Measurements from ENCODE around the gene TMEM138.

Gene TMEM138

DNA sequence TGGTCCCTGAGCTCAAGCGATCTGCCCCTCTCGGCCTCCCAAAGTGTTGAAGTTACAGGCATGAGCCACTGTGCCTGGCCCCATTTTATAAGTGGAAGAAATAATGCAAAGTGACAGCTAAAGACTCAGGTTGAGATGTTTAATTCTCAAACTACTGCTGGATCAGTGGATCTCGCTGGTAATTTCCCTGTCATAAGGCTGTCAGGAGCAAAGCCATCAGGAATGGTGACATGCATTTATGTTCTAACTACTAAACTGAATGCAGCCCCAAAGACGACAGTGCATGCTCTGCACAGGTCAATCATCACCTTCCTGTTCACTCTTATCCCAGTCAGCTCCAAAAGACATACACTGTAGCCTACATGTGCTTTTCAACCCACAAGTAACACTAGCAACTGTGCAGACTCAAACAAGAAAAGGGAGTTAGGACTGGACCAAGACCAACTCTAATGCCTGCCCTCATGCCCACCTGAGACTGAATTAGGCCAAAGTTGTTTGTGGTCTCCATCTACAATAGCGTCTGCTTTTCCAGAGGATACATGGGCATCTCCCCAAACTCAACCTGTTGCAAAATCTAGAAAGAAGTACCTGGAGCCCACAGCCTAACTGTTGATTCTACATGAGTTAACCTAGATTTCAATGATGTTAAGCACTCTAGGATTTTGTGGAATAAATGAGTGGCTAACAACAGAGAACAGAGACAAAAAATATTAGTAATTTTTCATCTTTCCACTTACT, 45.0 kb downstream of the TMEM138 start:
- no peak for DNase-seq (ENCODE audit: low spot score)

DNA sequence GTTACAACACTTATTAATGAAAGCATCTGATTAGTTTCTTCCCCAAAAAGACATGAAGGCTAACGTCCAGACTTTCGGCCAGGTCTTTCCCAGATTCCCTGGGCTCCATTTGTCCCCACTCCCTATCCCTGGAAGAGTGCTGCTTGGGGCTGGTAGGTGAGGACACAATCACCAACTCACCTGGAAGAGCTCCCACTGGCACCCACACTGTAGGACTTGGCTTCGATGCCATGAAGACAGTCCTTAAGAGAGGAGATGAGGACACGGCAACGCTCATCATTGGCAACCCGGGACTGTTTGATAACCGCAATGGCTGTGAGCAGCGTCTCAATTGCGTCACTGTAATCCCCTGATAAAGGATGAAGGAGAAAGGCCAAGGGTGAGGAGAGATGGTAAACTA, 49.4 kb downstream of the TMEM138 start:
- no peak for DNase-seq (ENCODE audit: low spot score)

DNA sequence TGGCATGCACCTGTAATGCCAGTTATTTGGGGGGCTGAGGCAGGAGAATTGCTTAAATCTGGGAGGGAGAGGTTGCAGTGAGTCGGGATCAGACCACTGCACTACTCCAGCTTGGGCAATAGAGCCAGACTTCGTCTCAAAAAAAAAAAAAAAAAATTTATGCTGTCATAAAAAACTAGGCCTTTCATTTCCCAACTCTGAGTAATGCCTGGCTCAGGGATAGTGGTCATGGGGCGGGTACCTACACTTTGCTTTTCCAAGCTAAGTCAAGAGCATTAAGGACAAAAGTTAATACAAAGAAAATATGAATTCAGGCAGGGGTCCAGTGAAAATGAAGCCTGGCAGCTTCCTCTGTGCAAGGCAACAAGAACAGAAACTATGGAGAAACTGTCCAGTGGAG, 51.3 kb downstream of the TMEM138 start:
- DNase-seq (ENCODE audit: low spot score), result no peak

DNA sequence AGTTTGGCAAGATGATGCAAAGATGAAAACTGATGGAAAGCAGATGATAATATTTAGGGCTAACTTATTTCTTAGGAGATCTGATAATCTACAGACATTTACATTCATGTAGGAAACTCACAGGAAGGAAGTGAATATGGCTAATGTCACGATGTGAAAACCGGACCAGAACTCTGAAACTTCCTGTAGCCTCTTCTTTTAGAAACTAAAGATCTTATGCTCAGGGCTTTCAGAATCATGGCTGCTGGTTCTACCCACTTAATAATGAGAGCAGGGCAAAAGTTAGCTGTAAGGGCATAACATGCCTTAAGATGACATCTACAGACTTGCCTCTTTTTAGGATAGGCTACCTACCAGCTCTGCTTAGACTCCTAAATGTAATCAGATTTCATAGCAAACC, 52.4 kb downstream of the TMEM138 start:
- DNase-seq (ENCODE audit: low spot score), result no peak

DNA sequence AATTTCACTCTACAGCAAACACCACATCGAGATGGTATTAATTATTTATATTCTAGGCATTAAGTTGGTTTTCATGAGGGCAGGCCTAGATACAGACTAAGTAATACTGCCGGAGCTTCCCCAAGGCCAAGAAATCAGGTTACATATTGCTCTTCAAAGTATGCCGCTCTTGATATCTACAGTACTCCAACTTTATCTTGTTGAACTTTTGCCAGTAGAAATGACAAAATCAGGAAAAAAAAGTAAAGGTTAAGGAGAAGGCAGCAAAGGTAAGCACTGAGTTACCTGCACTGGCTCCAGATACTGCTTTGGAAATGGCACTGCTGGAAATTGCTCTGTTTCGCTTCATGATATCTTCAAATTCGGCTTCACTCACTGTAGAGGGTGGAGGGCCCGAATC, 53.2 kb downstream of the TMEM138 start:
- no peak for DNase-seq (ENCODE audit: low spot score)

DNA sequence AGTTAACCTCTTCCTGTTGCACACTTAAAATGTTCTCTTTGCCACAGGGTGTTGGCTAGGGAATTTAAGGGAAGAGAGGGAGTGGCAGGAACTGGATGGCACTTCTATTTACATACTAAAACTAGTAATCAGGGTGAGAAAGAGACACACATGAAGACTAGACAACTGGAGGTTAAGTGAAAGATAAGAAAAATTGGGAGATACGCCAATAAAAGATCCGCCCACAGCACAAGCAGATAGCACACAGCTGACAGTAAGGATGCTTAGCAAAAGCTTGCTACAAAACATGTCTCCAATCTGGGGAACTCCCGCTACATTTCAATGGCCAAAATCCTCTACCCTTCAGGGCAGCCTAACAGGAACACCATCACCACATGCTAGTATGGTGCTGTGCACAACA, 54.8 kb downstream of the TMEM138 start:
- DNase-seq (ENCODE audit: low spot score), result no peak

DNA sequence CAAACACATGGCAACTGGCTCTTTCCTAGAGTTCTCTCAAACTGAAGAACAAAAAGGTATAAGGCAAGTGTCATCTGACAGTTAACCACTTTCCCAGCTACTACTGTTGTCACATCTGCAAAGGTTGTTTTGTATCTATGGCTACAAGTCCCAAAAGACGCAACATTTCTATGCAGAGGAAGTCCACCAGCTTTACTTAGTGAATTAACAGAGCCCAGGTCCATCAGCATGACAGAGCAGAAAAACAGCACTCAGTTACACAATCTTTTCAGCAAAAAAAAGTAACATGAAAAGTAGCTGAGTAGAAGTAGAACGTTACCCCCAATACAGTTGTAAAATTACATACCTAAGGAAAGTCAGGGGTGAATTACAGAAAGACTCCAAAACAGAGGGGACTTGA, 55.5 kb downstream of the TMEM138 start:
- peak; percentile 21 for DNase-seq (ENCODE audit: low spot score)

DNA sequence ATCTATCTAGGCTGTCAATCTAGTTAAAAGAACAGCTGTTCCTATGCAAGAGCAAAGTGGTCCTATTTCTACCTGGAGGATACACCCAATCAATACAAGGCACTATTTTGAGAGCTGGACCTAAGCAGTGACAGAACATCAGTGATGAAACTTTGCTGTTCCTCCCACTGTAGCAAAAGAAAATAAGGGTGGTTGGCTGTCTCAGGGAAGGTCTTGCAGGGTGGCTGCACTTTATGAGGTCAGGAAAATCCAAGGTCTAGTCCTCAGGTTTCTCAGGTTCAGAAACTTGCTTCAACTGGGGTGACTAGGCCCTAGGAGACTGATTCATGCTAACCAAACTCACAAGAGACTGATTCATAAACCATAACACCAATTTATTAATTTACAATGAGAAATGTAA, 56.0 kb downstream of the TMEM138 start:
- DNase-seq (ENCODE audit: low spot score), result peak; percentile 81
